GM18861 (cell line): Measurements from ENCODE around the gene MRPS6.
A peak's percentile ranks its signal among the peaks of the same experiment; 100 is the strongest.

Experiments used
- ATAC-seq: cut with Tn5 transposase; IDR thresholded peaks from one replicate; pipeline ENCODE4 v1.9.1; 2021; ENCODE audit not compliant: unreplicated experiment

The MRPS6 gene

GRCh38 chr21:34065027-34065426 lies 8.4 kb upstream of the MRPS6 start:
- ATAC-seq, result no peak

GRCh38 chr21:34071683-34072082 lies 1.7 kb upstream of the MRPS6 start:
- ATAC-seq, result no peak

DNA sequence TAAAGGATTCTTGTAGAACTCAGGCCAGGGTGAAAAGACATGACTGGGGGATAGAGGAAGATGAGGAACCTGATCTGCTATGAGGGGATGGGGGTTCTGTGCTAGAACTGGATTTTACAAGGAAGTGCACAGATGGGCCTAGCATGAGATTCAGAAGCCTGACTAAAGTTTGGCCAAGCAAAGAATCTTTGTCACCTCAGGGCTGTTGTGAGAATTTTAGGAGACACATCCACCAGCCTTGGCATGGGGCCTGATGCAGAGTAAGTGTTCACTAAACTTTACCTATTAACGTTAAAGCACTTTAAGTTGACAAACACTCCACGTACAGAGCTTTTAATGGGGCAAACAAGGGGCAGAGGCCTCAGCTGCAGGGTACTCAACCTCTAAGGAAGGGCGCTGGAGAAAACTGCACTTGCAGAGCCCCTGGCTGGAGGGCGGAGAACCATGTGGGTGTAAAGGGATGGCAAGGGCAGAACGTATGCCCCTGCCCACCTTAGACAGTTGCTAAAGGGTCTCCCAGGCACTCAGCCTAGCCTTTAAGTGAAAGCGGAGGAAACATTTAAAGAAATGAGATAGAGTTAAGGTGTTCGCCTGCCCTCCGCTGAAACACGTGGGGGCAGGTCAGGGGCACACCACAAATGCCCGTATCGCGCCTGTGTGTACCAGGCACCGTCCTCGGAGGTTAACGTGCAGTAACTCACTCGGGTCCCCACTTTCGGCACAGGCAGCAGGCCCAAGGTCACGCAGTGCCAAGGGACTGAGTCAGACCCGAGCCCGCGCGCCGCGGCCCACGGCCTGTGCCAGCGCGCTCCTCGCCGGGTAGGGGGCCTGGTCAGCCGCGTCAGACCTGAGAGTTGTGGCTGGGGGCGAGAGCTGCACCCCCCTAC lies 990 bp upstream of the MRPS6 start:
- ATAC-seq, result peak; percentile 3

GRCh38 chr21:34073749-34074282 lies 438 bp downstream of the MRPS6 start:
- ATAC-seq, result peak; percentile 30

GRCh38 chr21:34074283-34075090 lies 1.1 kb downstream of the MRPS6 start:
- ATAC-seq, result no peak

DNA sequence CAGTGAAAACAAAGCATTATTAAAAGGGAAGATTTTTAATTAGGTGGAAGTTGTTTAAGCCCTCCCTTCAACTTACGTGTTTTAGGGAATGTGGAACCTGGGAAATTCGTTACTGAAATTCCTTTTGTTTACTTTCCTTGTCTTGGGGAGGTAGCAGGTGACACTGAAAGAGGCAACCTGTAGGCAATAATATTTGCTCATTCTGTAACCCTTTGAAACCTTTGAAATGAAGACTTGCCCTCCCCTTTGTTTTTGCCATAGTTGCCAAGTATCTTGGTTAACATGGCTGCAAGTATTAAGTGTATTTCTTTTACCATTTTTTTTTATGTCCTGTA lies 1.7 kb downstream of the MRPS6 start:
- no peak for ATAC-seq

- ATAC-seq, result no peak
These were observed 2.6 kb downstream of the MRPS6 start for GRCh38 chr21:34075760-34076660.

DNA sequence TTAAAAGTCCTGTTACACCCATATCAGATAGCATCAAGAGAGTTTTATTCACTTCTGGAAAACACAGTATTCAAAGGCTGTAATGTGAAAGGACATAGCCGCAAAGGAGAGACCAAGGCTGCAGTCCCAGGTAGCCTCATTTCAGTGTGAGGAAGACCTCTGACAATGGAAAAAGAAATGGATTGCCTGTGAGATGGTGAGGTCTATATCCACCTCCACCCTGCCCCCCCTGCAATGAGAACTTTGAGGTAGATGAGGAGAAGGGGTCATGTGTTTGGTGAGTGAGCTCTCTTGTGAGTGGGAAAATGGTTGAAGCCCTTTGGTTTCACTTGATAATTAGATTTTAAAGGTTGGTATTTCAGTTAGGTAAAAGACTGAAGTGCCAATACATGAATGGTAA lies 3.5 kb downstream of the MRPS6 start:
- no peak for ATAC-seq

GRCh38 chr21:34077888-34078287 lies 4.5 kb downstream of the MRPS6 start:
- ATAC-seq, result no peak

DNA sequence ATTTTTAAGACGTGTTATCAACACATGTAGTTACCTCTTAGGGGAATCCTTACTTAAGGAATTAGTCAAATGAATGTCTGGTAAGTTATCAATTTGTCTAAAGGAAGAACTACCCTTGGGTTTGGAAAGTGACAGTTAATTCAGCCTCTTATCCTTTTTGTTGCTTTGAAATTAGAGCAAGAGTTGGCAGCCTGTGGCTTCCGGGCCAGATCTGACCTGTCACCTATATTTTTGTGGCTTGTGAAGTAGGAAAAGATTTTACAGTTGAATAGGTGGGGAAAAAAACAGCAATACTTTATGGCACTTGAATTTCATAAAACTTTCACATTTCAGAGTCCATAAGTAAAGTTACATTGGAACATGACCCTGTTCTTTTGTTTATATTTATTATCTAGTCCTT lies 5.5 kb downstream of the MRPS6 start:
- ATAC-seq, result no peak

- no peak for ATAC-seq
These were observed 7.3 kb downstream of the MRPS6 start for GRCh38 chr21:34080710-34081109.

DNA sequence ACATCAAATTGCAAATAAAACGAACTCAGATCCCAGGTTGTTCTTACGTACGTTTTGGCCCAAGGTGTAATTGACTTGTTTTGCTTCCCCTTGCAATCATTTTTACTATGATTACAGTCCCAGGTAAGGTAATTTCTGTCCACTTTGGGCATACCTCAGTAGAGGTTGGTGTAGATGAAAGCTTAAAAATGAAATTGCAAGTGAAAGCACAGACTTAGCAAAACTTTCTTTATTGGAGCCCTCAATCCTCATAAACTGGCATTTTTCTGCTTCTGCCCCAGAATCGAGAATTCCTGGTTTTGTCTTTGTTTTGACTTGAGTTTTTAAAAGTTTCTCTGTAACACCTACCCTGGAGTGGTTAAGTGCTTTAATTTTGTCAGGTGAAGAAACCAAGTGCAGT lies 9.4 kb downstream of the MRPS6 start:
- no peak for ATAC-seq

DNA sequence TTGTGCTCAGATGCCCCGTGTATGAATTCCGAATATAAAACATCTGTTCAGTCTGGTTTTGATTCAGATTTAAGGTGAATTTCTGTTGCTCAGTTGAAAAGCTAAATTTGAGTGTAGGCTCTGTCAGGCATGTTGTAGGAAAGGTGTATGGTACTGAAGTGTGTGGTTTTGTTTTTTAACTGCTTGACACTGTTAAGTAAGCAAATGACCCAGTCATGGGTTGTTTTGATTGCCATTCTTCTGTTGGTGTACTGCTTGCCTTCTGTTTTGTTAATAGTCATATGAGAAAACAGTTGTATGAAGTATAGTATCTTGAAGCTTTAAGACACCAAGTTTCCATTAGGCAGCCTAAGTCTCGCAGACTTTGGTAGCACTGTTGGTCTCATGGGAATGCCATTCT lies 10.0 kb downstream of the MRPS6 start:
- ATAC-seq, result no peak

DNA sequence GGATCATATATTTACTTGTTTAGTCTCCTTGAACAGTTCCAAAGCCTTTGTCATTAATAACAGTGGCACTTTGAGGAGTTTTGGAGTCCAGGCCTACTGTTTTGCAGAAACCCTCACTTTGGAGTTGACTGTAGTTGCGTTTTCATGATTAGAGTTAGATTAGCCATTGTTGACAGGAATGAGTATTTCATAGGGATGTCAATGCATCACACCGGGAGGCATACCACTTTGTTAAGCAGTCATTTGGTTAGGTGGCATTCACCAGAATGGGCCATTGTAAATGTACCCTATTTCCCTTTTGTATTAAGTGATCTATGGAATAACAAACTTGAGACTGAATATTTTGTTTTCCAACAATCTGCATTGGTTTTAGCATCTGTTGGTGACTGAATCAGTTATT lies 11.8 kb downstream of the MRPS6 start:
- no peak for ATAC-seq

DNA sequence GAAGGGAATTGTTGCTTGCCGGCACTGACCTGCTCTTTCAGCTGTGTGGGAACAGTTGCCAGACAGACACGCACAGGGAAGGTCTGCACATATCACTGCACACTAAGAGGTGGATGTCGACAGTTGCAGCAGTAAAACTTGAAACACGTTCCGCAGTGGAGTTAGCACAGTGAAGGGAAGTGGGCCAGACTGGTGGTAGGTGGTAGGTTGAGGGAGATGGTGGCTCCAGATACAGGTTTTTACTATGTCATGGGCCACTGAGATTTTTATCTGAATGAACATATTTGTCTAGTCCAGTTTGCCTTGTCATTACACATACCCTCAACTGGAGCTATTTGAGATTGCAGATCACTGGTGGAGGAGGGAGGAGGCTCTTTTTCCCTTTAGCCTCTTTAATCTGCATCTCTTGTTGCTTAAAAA lies 13.5 kb downstream of the MRPS6 start:
- ATAC-seq, result no peak

- ATAC-seq, result no peak
These were observed 15.4 kb downstream of the MRPS6 start for GRCh38 chr21:34088752-34089151.

DNA sequence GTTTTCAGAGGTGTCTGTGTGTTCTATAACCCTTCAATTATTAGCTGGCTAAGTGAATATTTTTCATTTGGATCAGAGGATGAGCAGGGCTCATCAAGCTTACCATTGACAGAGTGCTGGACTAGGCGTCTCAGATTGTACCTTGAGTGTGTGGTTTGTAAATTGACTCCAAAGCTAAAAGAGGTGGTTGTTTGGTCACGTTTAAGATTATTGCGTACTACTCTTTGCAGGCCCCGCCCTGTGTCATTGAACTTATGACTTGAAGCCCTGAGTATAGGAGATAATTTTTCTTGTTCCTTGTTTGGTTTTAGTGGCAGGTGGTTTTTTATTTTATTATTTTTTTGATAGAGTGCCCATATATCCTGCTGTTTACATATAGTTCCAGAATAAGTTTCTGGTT lies 17.7 kb downstream of the MRPS6 start:
- ATAC-seq, result no peak

- no peak for ATAC-seq
These were observed 18.2 kb downstream of the MRPS6 start for GRCh38 chr21:34091607-34092006.

DNA sequence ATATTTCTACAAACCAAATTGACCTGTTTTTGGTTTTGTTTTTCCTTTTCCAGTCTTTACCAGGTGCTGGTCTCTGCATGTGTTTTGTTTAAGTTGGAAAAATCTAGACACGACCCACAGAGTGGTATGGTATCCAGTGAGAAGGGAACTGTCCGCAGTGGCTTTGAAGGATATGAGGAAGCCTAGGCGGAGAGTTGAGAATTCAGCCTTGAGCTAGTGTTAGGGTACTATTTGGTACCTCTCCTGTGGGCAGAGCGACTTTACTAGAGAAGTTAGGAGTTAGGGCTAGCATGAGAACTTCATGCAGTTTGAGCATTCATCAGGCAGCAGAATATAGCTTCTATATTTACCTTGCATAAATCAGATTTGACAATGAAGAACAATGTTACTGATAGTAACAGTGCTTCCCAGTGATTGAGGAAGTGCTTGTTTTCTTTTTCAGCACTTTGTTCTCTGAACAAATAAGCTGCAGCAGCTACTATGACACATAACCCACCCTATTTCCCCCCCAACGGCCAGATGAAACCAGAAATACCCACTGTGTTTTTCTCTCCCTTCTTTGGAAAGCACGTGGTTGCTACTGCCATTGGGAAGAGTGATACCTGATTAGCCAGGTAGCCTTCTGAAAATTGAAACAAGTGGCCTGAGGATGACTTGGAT lies 19.0 kb downstream of the MRPS6 start:
- no peak for ATAC-seq

DNA sequence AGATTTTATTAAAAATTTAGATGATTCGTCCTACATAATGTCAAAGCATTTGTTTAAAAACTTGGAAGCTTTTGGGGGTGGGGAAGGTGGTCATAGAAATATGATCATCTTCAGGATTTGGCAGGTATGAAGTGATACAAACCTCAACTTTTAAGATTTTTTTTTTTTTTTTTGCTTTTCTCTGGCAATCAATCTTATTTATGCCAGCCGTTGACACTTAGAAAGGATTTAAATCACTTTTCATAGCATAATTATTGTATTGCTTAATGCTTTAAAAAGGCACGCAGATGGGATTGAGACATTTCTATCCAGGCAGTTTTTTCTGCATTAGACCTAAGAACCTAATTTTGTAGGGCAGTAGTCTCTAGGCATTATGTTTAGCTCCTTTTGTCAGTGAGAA lies 19.7 kb downstream of the MRPS6 start:
- ATAC-seq, result no peak

DNA sequence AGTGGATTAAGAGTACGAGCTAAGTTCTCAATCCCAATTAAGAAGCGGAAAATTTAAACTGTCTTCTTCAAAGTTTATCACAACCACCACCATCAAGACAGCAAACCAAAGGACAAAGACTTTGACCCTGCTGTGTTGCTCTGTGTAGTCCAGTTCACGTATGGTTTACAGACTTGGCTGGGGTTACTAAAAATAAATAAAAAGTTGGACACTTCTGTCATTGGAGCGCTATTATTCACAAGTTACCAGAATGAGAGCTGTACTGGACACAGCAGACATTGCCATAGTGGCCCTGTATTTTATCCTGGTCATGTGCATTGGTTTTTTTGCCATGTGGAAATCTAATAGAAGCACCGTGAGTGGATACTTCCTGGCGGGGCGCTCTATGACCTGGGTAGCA lies 21.6 kb downstream of the MRPS6 start:
- no peak for ATAC-seq
